ENCODE data around the gene MARF1. TPM values are rescaled to one million over a fixed set of nuclear protein-coding genes. Genes with fewer than 3 reads are reported as not detected.

Gene MARF1
- polyA plus RNA-seq, 3 donors: 5.7 to 39.9 (median 9.8) TPM

DNA sequence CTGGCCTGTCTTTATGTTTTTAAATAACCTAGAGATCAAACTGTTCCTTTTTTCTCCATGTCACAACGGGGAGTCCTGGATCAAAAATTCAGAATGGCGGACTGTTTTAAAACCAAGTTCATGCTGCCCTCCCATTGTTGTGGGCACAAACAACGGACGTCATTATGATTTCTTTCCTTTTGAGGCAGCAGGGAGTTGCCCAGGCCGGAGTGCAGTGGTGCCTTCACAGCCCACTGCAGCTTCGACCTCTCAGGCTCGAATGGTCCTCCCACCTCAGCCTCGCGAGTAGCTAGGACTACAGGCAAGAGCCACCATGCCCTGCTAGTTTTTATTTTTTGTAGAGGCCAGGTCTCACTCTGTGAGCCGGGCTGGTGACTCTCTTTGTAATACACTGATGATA is 33.6 kb upstream of the MARF1 start:
- Histone ChIP-seq H3K27ac (ENCODE audit: low read depth in 1 of 2, low read length in 2 of 2) (peak overlapping the region in 1 of 2 donors; percentile 56), H3K79me2 (ENCODE audit: insufficient read depth, low read length) (peaks cover 73% of the 10 kb centered on the region), H3K4me2 (replicated peaks; ENCODE audit: extremely low read depth, low read length, poor library complexity, severe bottlenecking) (no peak overlapping the region), H4K20me1 (ENCODE audit: insufficient read depth, low read length) (no peaks in the 10 kb centered on the region), H3K9ac (ENCODE audit: insufficient read depth, low read length, poor library complexity, severe bottlenecking) (no peak overlapping the region), H2AFZ (ENCODE audit: insufficient read depth, low read depth, low read length, poor library complexity, severe bottlenecking) (no peak overlapping the region), H3K4me3 (replicated peaks in 1 of 3; ENCODE audit: low read depth in 2 of 3, low read length in 3 of 3) (no peak overlapping the region), H3K27me3 (ENCODE audit: control insufficient read depth in 2 of 2, insufficient read depth in 2 of 2, low read length in 2 of 2) (no peaks in the 10 kb centered on the region), H3K9me3 (replicated peaks in 1 of 2; ENCODE audit: control insufficient read depth in 1 of 2, insufficient read depth in 1 of 2, low read length in 2 of 2) (no peaks in the 10 kb centered on the region), H3K36me3 (replicated peaks in 1 of 2; ENCODE audit: control insufficient read depth in 1 of 2, insufficient read depth in 2 of 2, low read length in 2 of 2) (peaks cover 34 to 71% of the 10 kb centered on the region in 2 donors), H3K4me1 (ENCODE audit: control insufficient read depth in 1 of 2, insufficient read depth in 2 of 2, low read length in 2 of 2) (peaks cover 29 to 33% of the 10 kb centered on the region in 2 donors)
- TF ChIP-seq, protein P1, sequence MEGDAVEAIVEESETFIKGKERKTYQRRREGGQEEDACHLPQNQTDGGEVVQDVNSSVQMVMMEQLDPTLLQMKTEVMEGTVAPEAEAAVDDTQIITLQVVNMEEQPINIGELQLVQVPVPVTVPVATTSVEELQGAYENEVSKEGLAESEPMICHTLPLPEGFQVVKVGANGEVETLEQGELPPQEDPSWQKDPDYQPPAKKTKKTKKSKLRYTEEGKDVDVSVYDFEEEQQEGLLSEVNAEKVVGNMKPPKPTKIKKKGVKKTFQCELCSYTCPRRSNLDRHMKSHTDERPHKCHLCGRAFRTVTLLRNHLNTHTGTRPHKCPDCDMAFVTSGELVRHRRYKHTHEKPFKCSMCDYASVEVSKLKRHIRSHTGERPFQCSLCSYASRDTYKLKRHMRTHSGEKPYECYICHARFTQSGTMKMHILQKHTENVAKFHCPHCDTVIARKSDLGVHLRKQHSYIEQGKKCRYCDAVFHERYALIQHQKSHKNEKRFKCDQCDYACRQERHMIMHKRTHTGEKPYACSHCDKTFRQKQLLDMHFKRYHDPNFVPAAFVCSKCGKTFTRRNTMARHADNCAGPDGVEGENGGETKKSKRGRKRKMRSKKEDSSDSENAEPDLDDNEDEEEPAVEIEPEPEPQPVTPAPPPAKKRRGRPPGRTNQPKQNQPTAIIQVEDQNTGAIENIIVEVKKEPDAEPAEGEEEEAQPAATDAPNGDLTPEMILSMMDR (IDR thresholded peaks at IDR 0.05): no peak
- H3K36me3 Mint-ChIP-seq: peaks cover 56 to 81% of the 10 kb centered on the region in 2 donors
- peaks cover 39% of the 10 kb centered on the region for H3K4me1 Mint-ChIP-seq
- intact Hi-C loops (cut with micrococcal nuclease): loop anchor here in 1 of 2 donors (10.0 kb wide), 1 partner anchor 82 kb away; no protein-coding TSS in a partner anchor
- WGBS (ENCODE audit: insufficient coverage): 98% methylated on average over 7 of the region's 10 CpGs
- no peak for DNase-seq
- peaks cover 0 to 6% (median 2%) of the 10 kb centered on the region in 3 donors for H3K27me3 Mint-ChIP-seq (ENCODE audit: low read depth in 3 of 3)
- H3K9me3 Mint-ChIP-seq: no peaks in the 10 kb centered on the region
- H3K27ac Mint-ChIP-seq: peak overlapping the region in 5 of 7 donors; percentile 38 to 86 (median 67)
- no peak overlapping the region for H3K4me3 Mint-ChIP-seq

DNA sequence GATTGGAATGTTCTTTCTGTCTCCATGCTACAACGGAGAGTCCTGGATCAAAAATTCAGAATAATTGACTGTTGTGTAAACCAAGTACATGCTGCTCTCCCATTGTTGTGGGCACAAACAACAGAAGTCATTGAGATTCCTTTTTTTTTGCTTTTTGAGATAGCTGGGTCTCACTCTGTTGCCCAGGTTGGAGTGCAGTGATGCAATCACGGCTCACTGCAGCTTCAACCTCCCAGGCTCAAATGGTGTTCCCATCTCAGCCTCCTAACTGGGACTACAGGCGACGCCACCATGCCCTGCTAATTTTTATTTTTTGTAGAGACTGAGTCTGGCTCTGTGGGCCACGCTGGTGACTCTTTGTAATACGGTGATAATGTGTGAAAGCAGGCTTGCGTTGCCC is 31.6 kb upstream of the MARF1 start:
- H3K27ac ChIP-seq (ENCODE audit: low read depth in 1 of 2, low read length in 2 of 2): peak overlapping the region; percentile 97 to 98
- intact Hi-C loops (cut with micrococcal nuclease): loop anchor here in 1 of 2 donors (10.0 kb wide), 1 partner anchor 80 kb away; no protein-coding TSS in a partner anchor
- Mint-ChIP-seq H3K4me1 (peaks cover 54% of the 10 kb centered on the region), H3K4me3 (no peak overlapping the region), H3K27me3 (ENCODE audit: low read depth in 3 of 3) (peaks cover 0 to 7% (median 2%) of the 10 kb centered on the region in 3 donors), H3K9me3 (no peaks in the 10 kb centered on the region), H3K36me3 (peaks cover 57 to 81% of the 10 kb centered on the region in 2 donors), H3K27ac (peak overlapping the region; percentile 98 to 99 (median 99))
- H3K27me3 ChIP-seq (ENCODE audit: control insufficient read depth in 2 of 2, insufficient read depth in 2 of 2, low read length in 2 of 2): no peaks in the 10 kb centered on the region
- H3K9ac ChIP-seq (ENCODE audit: insufficient read depth, low read length, poor library complexity, severe bottlenecking): no peak overlapping the region
- no peaks in the 10 kb centered on the region for H4K20me1 ChIP-seq (ENCODE audit: insufficient read depth, low read length)
- H3K4me1 ChIP-seq (ENCODE audit: control insufficient read depth in 1 of 2, insufficient read depth in 2 of 2, low read length in 2 of 2): peaks cover 37 to 52% of the 10 kb centered on the region in 2 donors
- no peak overlapping the region for H3K4me2 ChIP-seq (replicated peaks; ENCODE audit: extremely low read depth, low read length, poor library complexity, severe bottlenecking)
- H3K36me3 ChIP-seq (replicated peaks in 1 of 2; ENCODE audit: control insufficient read depth in 1 of 2, insufficient read depth in 2 of 2, low read length in 2 of 2): peaks cover 32 to 70% of the 10 kb centered on the region in 2 donors
- TF ChIP-seq, protein P1 (IDR thresholded peaks at IDR 0.05): no peak
- H3K4me3 ChIP-seq (replicated peaks in 1 of 3; ENCODE audit: low read depth in 2 of 3, low read length in 3 of 3): no peak overlapping the region
- H3K9me3 ChIP-seq (replicated peaks in 1 of 2; ENCODE audit: control insufficient read depth in 1 of 2, insufficient read depth in 1 of 2, low read length in 2 of 2): no peaks in the 10 kb centered on the region
- H2AFZ ChIP-seq (ENCODE audit: insufficient read depth, low read depth, low read length, poor library complexity, severe bottlenecking): no peak overlapping the region
- DNase-seq: no peak
- WGBS (ENCODE audit: insufficient coverage): 97% methylated on average over 4 of the region's 7 CpGs
- peaks cover 70% of the 10 kb centered on the region for H3K79me2 ChIP-seq (ENCODE audit: insufficient read depth, low read length)
